ENCODE results near the gene PPARD.

The PPARD gene

GRCh38 chr6:35352735-35353134 lies 10.4 kb downstream of the PPARD start:
- no peak for FAIRE-seq
- no peak for TF ChIP-seq TAF1 (IDR thresholded peaks at IDR 0.05; ENCODE audit: low read depth, low read length)
- TF ChIP-seq SPI1 (IDR thresholded peaks at IDR 0.05; ENCODE audit: low read depth, low read length): peak; percentile 34; the same call in 1 of the 2 replicates
- no peak for DNase-seq (ENCODE audit: insufficient read length, low spot score)

- no peak for TF ChIP-seq PAX5 (IDR thresholded peaks at IDR 0.05; ENCODE audit: insufficient read depth, low read length, severe bottlenecking)
- FAIRE-seq (no peak), DNase-seq (ENCODE audit: insufficient read length, low spot score) (no peak)
Measured at GRCh38 chr6:35354361-35355135, 12.2 kb downstream of the PPARD start.

GRCh38 chr6:35356391-35356790 lies 14.0 kb downstream of the PPARD start:
- DNase-seq (ENCODE audit: insufficient read length, low spot score) (no peak), FAIRE-seq (no peak)
- TF ChIP-seq POLR2AphosphoS5 (IDR thresholded peaks at IDR 0.05; ENCODE audit: low read depth, low read length) (no peak), PAX5 (IDR thresholded peaks at IDR 0.05; ENCODE audit: insufficient read depth, low read length, severe bottlenecking) (no peak), POU2F2 (IDR thresholded peaks at IDR 0.05; ENCODE audit: low read depth, low read length) (no peak), SPI1 (IDR thresholded peaks at IDR 0.05; ENCODE audit: low read depth, low read length) (no peak), TAF1 (IDR thresholded peaks at IDR 0.05; ENCODE audit: low read depth, low read length) (no peak), POLR2A (IDR thresholded peaks at IDR 0.05; ENCODE audit: low read depth, low read length) (no peak)

GRCh38 chr6:35357677-35358076 lies 15.3 kb downstream of the PPARD start:
- FAIRE-seq: no peak
- TF ChIP-seq POLR2A (IDR thresholded peaks at IDR 0.05; ENCODE audit: low read depth, low read length) (no peak), POLR2AphosphoS5 (IDR thresholded peaks at IDR 0.05; ENCODE audit: low read depth, low read length) (no peak), PAX5 (IDR thresholded peaks at IDR 0.05; ENCODE audit: insufficient read depth, low read length, severe bottlenecking) (no peak), POU2F2 (IDR thresholded peaks at IDR 0.05; ENCODE audit: low read depth, low read length) (no peak), TAF1 (IDR thresholded peaks at IDR 0.05; ENCODE audit: low read depth, low read length) (no peak), SPI1 (IDR thresholded peaks at IDR 0.05; ENCODE audit: low read depth, low read length) (no peak)
- DNase-seq (ENCODE audit: insufficient read length, low spot score): no peak

- DNase-seq (ENCODE audit: insufficient read length, low spot score) (no peak), FAIRE-seq (no peak)
- no peak for TF ChIP-seq POLR2A (IDR thresholded peaks at IDR 0.05; ENCODE audit: low read depth, low read length)
- no peak for TF ChIP-seq TAF1 (IDR thresholded peaks at IDR 0.05; ENCODE audit: low read depth, low read length)
- no peak for TF ChIP-seq SPI1 (IDR thresholded peaks at IDR 0.05; ENCODE audit: low read depth, low read length)
- no peak for TF ChIP-seq POLR2AphosphoS5 (IDR thresholded peaks at IDR 0.05; ENCODE audit: low read depth, low read length)
- no peak for TF ChIP-seq PAX5 (IDR thresholded peaks at IDR 0.05; ENCODE audit: insufficient read depth, low read length, severe bottlenecking)
- TF ChIP-seq POU2F2 (IDR thresholded peaks at IDR 0.05; ENCODE audit: low read depth, low read length): no peak
Measured at GRCh38 chr6:35358086-35358485, 15.7 kb downstream of the PPARD start.

- no peak for DNase-seq (ENCODE audit: insufficient read length, low spot score)
- TF ChIP-seq POLR2A (IDR thresholded peaks at IDR 0.05; ENCODE audit: low read depth, low read length): no peak
- TF ChIP-seq PAX5 (IDR thresholded peaks at IDR 0.05; ENCODE audit: insufficient read depth, low read length, severe bottlenecking): no peak
- TF ChIP-seq TAF1 (IDR thresholded peaks at IDR 0.05; ENCODE audit: low read depth, low read length): no peak
- TF ChIP-seq POU2F2 (IDR thresholded peaks at IDR 0.05; ENCODE audit: low read depth, low read length): no peak
- TF ChIP-seq POLR2AphosphoS5 (IDR thresholded peaks at IDR 0.05; ENCODE audit: low read depth, low read length): no peak
- no peak for TF ChIP-seq SPI1 (IDR thresholded peaks at IDR 0.05; ENCODE audit: low read depth, low read length)
- no peak for FAIRE-seq
Measured at GRCh38 chr6:35359346-35359743, 17.0 kb downstream of the PPARD start.

- no peak for DNase-seq (ENCODE audit: insufficient read length, low spot score)
- TF ChIP-seq POLR2A (IDR thresholded peaks at IDR 0.05; ENCODE audit: low read depth, low read length) (no peak), POLR2AphosphoS5 (IDR thresholded peaks at IDR 0.05; ENCODE audit: low read depth, low read length) (no peak), TAF1 (IDR thresholded peaks at IDR 0.05; ENCODE audit: low read depth, low read length) (no peak), SPI1 (IDR thresholded peaks at IDR 0.05; ENCODE audit: low read depth, low read length) (no peak), PAX5 (IDR thresholded peaks at IDR 0.05; ENCODE audit: insufficient read depth, low read length, severe bottlenecking) (no peak), POU2F2 (IDR thresholded peaks at IDR 0.05; ENCODE audit: low read depth, low read length) (no peak)
- FAIRE-seq: peak; percentile 40
Measured at GRCh38 chr6:35359744-35360348, 17.5 kb downstream of the PPARD start.

- no peak for TF ChIP-seq TAF1 (IDR thresholded peaks at IDR 0.05; ENCODE audit: low read depth, low read length)
- no peak for TF ChIP-seq SPI1 (IDR thresholded peaks at IDR 0.05; ENCODE audit: low read depth, low read length)
- TF ChIP-seq POLR2AphosphoS5 (IDR thresholded peaks at IDR 0.05; ENCODE audit: low read depth, low read length): no peak
- no peak for TF ChIP-seq PAX5 (IDR thresholded peaks at IDR 0.05; ENCODE audit: insufficient read depth, low read length, severe bottlenecking)
- no peak for TF ChIP-seq POLR2A (IDR thresholded peaks at IDR 0.05; ENCODE audit: low read depth, low read length)
- no peak for TF ChIP-seq POU2F2 (IDR thresholded peaks at IDR 0.05; ENCODE audit: low read depth, low read length)
- FAIRE-seq: no peak
- DNase-seq (ENCODE audit: insufficient read length, low spot score): no peak
Measured at GRCh38 chr6:35360349-35361138, 18.2 kb downstream of the PPARD start.

GRCh38 chr6:35362200-35362599 lies 19.8 kb downstream of the PPARD start:
- no peak for DNase-seq (ENCODE audit: insufficient read length, low spot score)

More at GRCh38 chr6:35362200-35362599, 19.8 kb downstream of the PPARD start:
- no peak for FAIRE-seq
- TF ChIP-seq PAX5 (IDR thresholded peaks at IDR 0.05; ENCODE audit: insufficient read depth, low read length, severe bottlenecking) (no peak), POLR2A (IDR thresholded peaks at IDR 0.05; ENCODE audit: low read depth, low read length) (no peak), POU2F2 (IDR thresholded peaks at IDR 0.05; ENCODE audit: low read depth, low read length) (no peak), TAF1 (IDR thresholded peaks at IDR 0.05; ENCODE audit: low read depth, low read length) (no peak)
